SK-N-SH (cell line): ENCODE results near the gene PGP.

Experiments
- CHD2 ChIP-seq: fragments of 150-350 bp; IDR thresholded peaks from 2 replicates; pipeline ENCODE4 v1.6.1; 2018; ENCODE audit warnings: low read length; ENCODE audit not compliant: partially characterized antibody
- CTCF ChIP-seq: fragments of 200-600 bp; sonication (generic); IDR thresholded peaks from 2 replicates; pipeline ENCODE4 v1.6.1; 2017; ENCODE audit warnings: antibody characterized with exemption, mild to moderate bottlenecking, moderate library complexity
- EP300 ChIP-seq, 2 experiments: IDR thresholded peaks; 2 replicates each; pipeline versions ENCODE4 v1.4.0 to v1.6.1; 2012; ENCODE audit warnings: borderline replicate concordance in 1 of 2, low read depth in 1 of 2, low read length in 1 of 2
- FOXM1 ChIP-seq: IDR thresholded peaks from 2 replicates; pipeline ENCODE4 v1.4.0; 2012; ENCODE audit warnings: low read depth, mild to moderate bottlenecking
- MAX ChIP-seq: IDR thresholded peaks from 2 replicates; pipeline ENCODE4 v1.4.0; 2012; ENCODE audit warnings: low read depth
- MXI1 ChIP-seq: IDR thresholded peaks from 2 replicates; pipeline ENCODE4 v1.6.1; 2012; ENCODE audit warnings: mild to moderate bottlenecking, low read depth, low read length, improper control_type of control experiment
- NRF1 ChIP-seq: IDR thresholded peaks from 2 replicates; pipeline ENCODE4 v1.6.1; 2012; ENCODE audit warnings: low read depth, mild to moderate bottlenecking, low read length
- POLR2AphosphoS5 ChIP-seq: IDR thresholded peaks from 2 replicates; pipeline ENCODE4 v1.6.1; 2012; ENCODE audit warnings: low read depth, low read length
- SMC3 ChIP-seq: IDR thresholded peaks from 2 replicates; pipeline ENCODE4 v1.6.1; 2012; ENCODE audit warnings: low read depth, low read length, improper control_type of control experiment
- TAF1 ChIP-seq: IDR thresholded peaks from 2 replicates; pipeline ENCODE4 v1.6.1; 2012; ENCODE audit warnings: low read depth, mild to moderate bottlenecking, low read length, moderate library complexity, borderline replicate concordance
- TEAD4 ChIP-seq: IDR thresholded peaks from 2 replicates; pipeline ENCODE4 v1.4.0; 2012; ENCODE audit warnings: mild to moderate bottlenecking, borderline replicate concordance; ENCODE audit not compliant: insufficient read depth

GRCh38 chr16:2190659-2191445, 23.8 kb downstream of the PGP start:
- TF ChIP-seq EP300 (IDR thresholded peaks at IDR 0.05; ENCODE audit: borderline replicate concordance in 1 of 2, low read depth in 1 of 2, low read length in 1 of 2) (no peak), TEAD4 (no peak), TAF1 (no peak), CTCF (no peak), NRF1 (no peak), FOXM1 (no peak), MAX (no peak), CHD2 (no peak), POLR2AphosphoS5 (no peak), MXI1 (no peak), SMC3 (no peak)
